B cell (primary cell): ENCODE results near the gene KRTCAP2. TPM values are rescaled to one million over a fixed set of nuclear protein-coding genes. Genes with fewer than 3 reads are reported as not detected.

ENCODE experiments used
- ATAC-seq: fragments of 200-7000 bp; cut with Tn5 transposase; one replicate; pipeline ENCODE4 v1.10.0; 2021; ENCODE audit warnings: low read depth, mild to moderate bottlenecking, moderate number of reproducible peaks, moderate library complexity
- CTCF ChIA-PET: fragments of 350-600 bp; sonication (Branson Sonifier 250); formaldehyde crosslinking; loops from one replicate; lab custom pipeline; 2021; ENCODE audit warnings: antibody characterized with exemption, inconsistent platforms; lab: Charles Lee
- POLR2A ChIA-PET: fragments of 350-600 bp; sonication (Branson Sonifier 250); formaldehyde crosslinking; loops from one replicate; lab custom pipeline; 2021; ENCODE audit warnings: antibody characterized with exemption; lab: Charles Lee
- DNase-seq: peaks from one replicate; pipeline ENCODE4 v3.0.0; 2013
- H2AFZ ChIP-seq: 2 replicates; pipeline ENCODE4 v1.6.1; 2012; ENCODE audit warnings: mild to moderate bottlenecking, low read depth, low read length; ENCODE audit not compliant: insufficient read depth, poor library complexity, severe bottlenecking
- H3K27ac ChIP-seq, 2 donors: 1 replicate in 1 of 2; 2 replicates in 1 of 2; pipeline ENCODE4 v1.5.1; 2012 to 2013; ENCODE audit warnings: low read length in 2 of 2, mild to moderate bottlenecking in 2 of 2, moderate library complexity in 1 of 2
- H3K27me3 ChIP-seq, 4 experiments: fragments of 200-600 bp in 1 of 4; sonication (generic) in 1 of 4; replicated peaks in 1 of 4; 1 replicate in 2 of 4; 2 replicates in 2 of 4; pipeline versions ENCODE4 v1.6.1 to v1.7.0; 2013 to 2016; ENCODE audit warnings: low read length in 3 of 4, mild to moderate bottlenecking in 2 of 4, mixed read lengths in 1 of 4, moderate library complexity in 1 of 4; ENCODE audit not compliant: insufficient read depth in 4 of 4, control insufficient read depth in 3 of 4; ENCODE audit errors: control extremely low read depth in 1 of 4
- H3K36me3 ChIP-seq, 2 experiments: replicated peaks in 1 of 2; 1 replicate in 1 of 2; 2 replicates in 1 of 2; pipeline versions ENCODE4 v1.6.1 to v1.7.1; 2013; ENCODE audit warnings: low read length in 1 of 2; ENCODE audit not compliant: insufficient read depth in 2 of 2, control insufficient read depth in 1 of 2; ENCODE audit errors: control extremely low read depth in 1 of 2, extremely low read depth in 1 of 2
- H3K4me1 ChIP-seq, 2 donors: fragments of 200-600 bp in 1 of 2; sonication (generic) in 1 of 2; 1 replicate in 1 of 2; 2 replicates in 1 of 2; pipeline versions ENCODE4 v1.5.1 to v1.6.1; 2013 to 2017; ENCODE audit warnings: low read length in 2 of 2; ENCODE audit not compliant: control insufficient read depth in 2 of 2, insufficient read depth in 2 of 2
- H3K4me2 ChIP-seq: replicated peaks from 2 replicates; pipeline ENCODE3; 2012; ENCODE audit warnings: mild to moderate bottlenecking, low read depth, low read length; ENCODE audit not compliant: poor library complexity, severe bottlenecking
- H3K4me3 ChIP-seq, 5 experiments: fragments of 200-600 bp in 1 of 5; sonication (generic) in 1 of 5; 1 replicate in 3 of 5; 2 replicates in 2 of 5; pipeline versions ENCODE4 v1.5.1 to v1.7.0; 2011 to 2016; ENCODE audit warnings: low read length in 4 of 5, mild to moderate bottlenecking in 4 of 5, low read depth in 2 of 5, control low read depth in 1 of 5, moderate library complexity in 1 of 5; ENCODE audit not compliant: insufficient read depth in 1 of 5; ENCODE audit errors: control extremely low read depth in 1 of 5, extremely low read depth in 1 of 5
- H3K79me2 ChIP-seq: fragments of 200-600 bp; sonication (generic); one replicate; pipeline ENCODE4 v1.6.0; 2016; ENCODE audit warnings: low read length; ENCODE audit not compliant: control insufficient read depth, insufficient read depth
- H3K9ac ChIP-seq: fragments of 200-600 bp; sonication (generic); 2 replicates; pipeline ENCODE4 v1.6.1; 2017; ENCODE audit warnings: mild to moderate bottlenecking, low read length, moderate library complexity
- H3K9me3 ChIP-seq, 3 donors: one replicate each; pipeline versions ENCODE4 v1.6.1 to v1.7.1; 2013; ENCODE audit warnings: low read length in 2 of 3; ENCODE audit not compliant: control insufficient read depth in 2 of 3, insufficient read depth in 1 of 3; ENCODE audit errors: control extremely low read depth in 1 of 3
- H4K20me1 ChIP-seq: 2 replicates; pipeline ENCODE4 v1.6.0; 2012; ENCODE audit warnings: mild to moderate bottlenecking, low read length; ENCODE audit not compliant: insufficient read depth, control insufficient read depth, poor library complexity, severe bottlenecking
- H3K27ac Mint-ChIP-seq: one replicate; pipeline ENCODE4 v1.8.0; 2021; ENCODE audit warnings: mixed read lengths
- H3K27me3 Mint-ChIP-seq: one replicate; pipeline ENCODE4 v1.8.0; 2021; ENCODE audit warnings: mixed read lengths
- H3K4me1 Mint-ChIP-seq: one replicate; pipeline ENCODE4 v1.8.0; 2021; ENCODE audit warnings: mixed read lengths
- H3K4me3 Mint-ChIP-seq: one replicate; pipeline ENCODE4 v1.8.0; 2021; ENCODE audit warnings: mixed read lengths
- H3K9me3 Mint-ChIP-seq: one replicate; pipeline ENCODE4 v1.8.0; 2022; ENCODE audit warnings: mixed read lengths; ENCODE audit not compliant: insufficient read depth
- EZH2 ChIP-seq: IDR thresholded peaks from 2 replicates; pipeline ENCODE4 v1.6.1; 2012; ENCODE audit warnings: borderline replicate concordance, low read depth, mild to moderate bottlenecking, moderate library complexity, low read length; ENCODE audit not compliant: insufficient read depth, poor library complexity, severe bottlenecking
- WGBS: methylation state at CpG from one replicate; pipeline ENCODE4 v1.1.5; 2013; ENCODE audit warnings: missing lambda C conversion rate; ENCODE audit not compliant: insufficient coverage; 5-methylcytosine and 5-hydroxymethylcytosine counted together
- intact Hi-C: fragments of 100-400 bp; cut with micrococcal nuclease; formaldehyde crosslinking; loops from one replicate; pipeline ENCODE4 v1.10.0; 2022
- polyA plus RNA-seq: library from polyadenylated mRNA; depleted of rRNA; stranded (reverse); fragments of >200 nt; gene quantifications from 2 replicates; pipeline ENCODE4 v1.2.3, GENCODE V29; 2012
- total RNA-seq, 2 donors: library from RNA; stranded (reverse); fragments of 120-200 nt in 1 of 2; gene quantifications; 1 replicate in 1 of 2; 2 replicates in 1 of 2; pipeline versions ENCODE4 v1.2.3 to v1.2.4, GENCODE V29; 2013 to 2022
- TF ChIP-seq, protein P1 (sequence below): fragments of 200-600 bp; IDR thresholded peaks from one replicate; pipeline ENCODE4 v1.8.0; 2022; ENCODE audit warnings: antibody characterized with exemption, mild to moderate bottlenecking

KRTCAP2 gene
- total and polyA plus RNA-seq, 2 donors (not counting 1 experiment from before 2014, with no cell fraction given) = 151 to 259 TPM

DNA sequence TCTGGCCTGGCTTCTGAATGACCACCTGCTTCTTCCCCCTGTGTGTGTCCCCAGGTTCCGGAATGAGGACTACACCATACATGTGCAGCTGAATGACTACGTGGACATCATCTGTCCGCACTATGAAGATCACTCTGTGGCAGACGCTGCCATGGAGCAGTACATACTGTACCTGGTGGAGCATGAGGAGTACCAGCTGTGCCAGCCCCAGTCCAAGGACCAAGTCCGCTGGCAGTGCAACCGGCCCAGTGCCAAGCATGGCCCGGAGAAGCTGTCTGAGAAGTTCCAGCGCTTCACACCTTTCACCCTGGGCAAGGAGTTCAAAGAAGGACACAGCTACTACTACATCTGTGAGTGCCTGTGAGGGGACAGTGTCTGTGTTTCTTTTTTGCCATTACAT lies 41.8 kb downstream of the KRTCAP2 start:
- DNase-seq (no peak), ATAC-seq (no peak)
- WGBS = 100% methylated on average over 8 of the region's 8 CpGs
- peaks cover 8% of the 10 kb centered on the region for H4K20me1 ChIP-seq
- peaks cover 0 to 38% (median 24%) of the 10 kb centered on the region in 4 experiments for H3K27me3 ChIP-seq
- H3K9me3 ChIP-seq = peaks cover 0 to 7% (median 0%) of the 10 kb centered on the region in 3 donors
- POLR2A ChIA-PET = interaction anchor here (1.2 kb wide), 1 partner anchor 39 kb away, joined by 3 read pairs; no protein-coding TSS in a partner anchor
- H3K9ac ChIP-seq = no peak overlapping the region
- no peak overlapping the region for H3K4me3 ChIP-seq
- H3K4me2 ChIP-seq = no peak overlapping the region
- no peaks in the 10 kb centered on the region for H3K79me2 ChIP-seq
- intact Hi-C loops = no loop called here
- Mint-ChIP-seq H3K4me1 (peaks cover 45% of the 10 kb centered on the region), H3K27me3 (peaks cover 33% of the 10 kb centered on the region), H3K27ac (no peak overlapping the region), H3K4me3 (no peak overlapping the region), H3K9me3 (no peaks in the 10 kb centered on the region)
- peaks cover 39 to 41% of the 10 kb centered on the region in 2 donors for H3K4me1 ChIP-seq
- no peak for TF ChIP-seq EZH2
- TF ChIP-seq, protein P1, sequence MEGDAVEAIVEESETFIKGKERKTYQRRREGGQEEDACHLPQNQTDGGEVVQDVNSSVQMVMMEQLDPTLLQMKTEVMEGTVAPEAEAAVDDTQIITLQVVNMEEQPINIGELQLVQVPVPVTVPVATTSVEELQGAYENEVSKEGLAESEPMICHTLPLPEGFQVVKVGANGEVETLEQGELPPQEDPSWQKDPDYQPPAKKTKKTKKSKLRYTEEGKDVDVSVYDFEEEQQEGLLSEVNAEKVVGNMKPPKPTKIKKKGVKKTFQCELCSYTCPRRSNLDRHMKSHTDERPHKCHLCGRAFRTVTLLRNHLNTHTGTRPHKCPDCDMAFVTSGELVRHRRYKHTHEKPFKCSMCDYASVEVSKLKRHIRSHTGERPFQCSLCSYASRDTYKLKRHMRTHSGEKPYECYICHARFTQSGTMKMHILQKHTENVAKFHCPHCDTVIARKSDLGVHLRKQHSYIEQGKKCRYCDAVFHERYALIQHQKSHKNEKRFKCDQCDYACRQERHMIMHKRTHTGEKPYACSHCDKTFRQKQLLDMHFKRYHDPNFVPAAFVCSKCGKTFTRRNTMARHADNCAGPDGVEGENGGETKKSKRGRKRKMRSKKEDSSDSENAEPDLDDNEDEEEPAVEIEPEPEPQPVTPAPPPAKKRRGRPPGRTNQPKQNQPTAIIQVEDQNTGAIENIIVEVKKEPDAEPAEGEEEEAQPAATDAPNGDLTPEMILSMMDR = no peak
- H3K36me3 ChIP-seq = no peaks in the 10 kb centered on the region
- no peak overlapping the region for H3K27ac ChIP-seq
- no peak overlapping the region for H2AFZ ChIP-seq
- CTCF ChIA-PET = interaction anchor here (1.7 to 3.1 kb wide), 3 partner anchors 36 to 46 kb away, joined by 4 to 15 read pairs (median 7); no protein-coding TSS in a partner anchor

DNA sequence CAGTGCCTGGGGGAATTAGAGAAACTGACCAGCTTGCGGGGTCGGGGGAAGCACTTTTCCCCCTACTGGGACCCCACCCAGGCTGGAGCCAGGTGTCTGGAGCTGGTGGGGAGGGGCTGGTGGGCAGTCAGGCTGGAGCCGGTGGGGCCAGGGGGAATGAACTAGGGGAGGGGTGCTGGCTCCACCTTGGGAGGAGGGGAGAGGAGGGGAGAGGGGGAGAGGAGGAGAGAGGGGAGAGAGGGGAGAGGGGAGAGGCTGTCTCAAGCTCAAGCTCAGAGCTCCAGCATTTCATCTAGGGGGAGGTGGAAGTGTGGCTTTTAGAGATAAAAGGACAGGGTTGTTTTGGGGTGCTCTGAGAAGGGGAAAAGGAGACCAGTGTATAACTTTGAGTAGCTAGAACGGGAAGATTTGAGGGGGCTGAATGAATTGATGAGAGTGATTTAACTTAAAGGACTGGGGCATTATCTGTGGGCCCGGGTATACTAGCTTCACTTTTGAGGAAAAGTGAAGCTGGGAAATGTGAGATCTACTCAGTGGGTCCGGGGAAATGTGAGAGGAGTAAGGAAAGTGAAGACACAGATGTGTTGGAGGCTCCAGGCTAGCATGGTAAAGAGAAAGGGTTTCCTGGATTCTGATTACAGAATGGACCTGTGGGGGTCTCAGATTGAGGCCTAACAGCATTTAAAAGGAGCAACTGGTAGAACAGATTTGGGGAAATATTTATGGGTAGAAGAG lies 42.7 kb downstream of the KRTCAP2 start:
- ChIA-PET POLR2A (interaction anchor here (1.2 kb wide), 2 partner anchors 18 to 40 kb away, joined by 3 to 6 read pairs; no protein-coding TSS in a partner anchor), CTCF (interaction anchor here (0.6 to 3.2 kb wide), 8 partner anchors 9 to 256 kb away, joined by 3 to 15 read pairs (median 4); partner anchors contain the start of gene KRTCAP2)
- H3K27me3 Mint-ChIP-seq = peaks cover 37% of the 10 kb centered on the region
- peaks cover 41 to 42% of the 10 kb centered on the region in 2 donors for H3K4me1 ChIP-seq
- H3K4me1 Mint-ChIP-seq = peaks cover 43% of the 10 kb centered on the region
- H3K4me3 Mint-ChIP-seq = no peak overlapping the region
- DNase-seq = no peak
- intact Hi-C loops = no loop called here
- H4K20me1 ChIP-seq = peaks cover 8% of the 10 kb centered on the region
- H3K9ac ChIP-seq = no peak overlapping the region
- H3K9me3 Mint-ChIP-seq = no peaks in the 10 kb centered on the region
- no peak overlapping the region for H2AFZ ChIP-seq
- no peak for ATAC-seq
- no peak overlapping the region for H3K4me2 ChIP-seq
- H3K27ac ChIP-seq = no peak overlapping the region
- WGBS = 25% methylated on average over 3 of the region's 6 CpGs
- H3K4me3 ChIP-seq = no peak overlapping the region
- TF ChIP-seq, protein P1 = no peak
- TF ChIP-seq EZH2 = no peak
- H3K27ac Mint-ChIP-seq = no peak overlapping the region
- H3K27me3 ChIP-seq = peaks cover 0 to 45% (median 27%) of the 10 kb centered on the region in 4 experiments
- no peaks in the 10 kb centered on the region for H3K79me2 ChIP-seq
- H3K36me3 ChIP-seq = no peaks in the 10 kb centered on the region
- peaks cover 0 to 7% (median 0%) of the 10 kb centered on the region in 3 donors for H3K9me3 ChIP-seq
